Retinal pigment epithelial cell (primary cell): ENCODE measurements around the gene SPACA9.

Experiments
- DNase-seq: peaks from one replicate; pipeline ENCODE4 v3.0.0-alpha.2; 2010; ENCODE audit warnings: low read depth
- H3K4me3 ChIP-seq: 2 replicates; pipeline ENCODE4 v1.5.1; 2011; ENCODE audit warnings: mild to moderate bottlenecking, low read length, control low read depth, moderate library complexity
- CTCF ChIP-seq: conservative IDR thresholded peaks from 2 replicates; pipeline ENCODE4 v1.5.1; 2011; ENCODE audit warnings: low read depth, low read length, control low read depth, inconsistent platforms

The SPACA9 gene

GRCh38 chr9:132863096-132863495, 15.6 kb upstream of the SPACA9 start:
- no peak overlapping the region for H3K4me3 ChIP-seq
- TF ChIP-seq CTCF, result no peak
- DNase-seq, result no peak

GRCh38 chr9:132864277-132864676, 14.4 kb upstream of the SPACA9 start:
- H3K4me3 ChIP-seq, result no peak overlapping the region
- TF ChIP-seq CTCF, result no peak
- DNase-seq, result no peak

GRCh38 chr9:132864691-132865090, 14.0 kb upstream of the SPACA9 start:
- DNase-seq, result no peak
- no peak for TF ChIP-seq CTCF
- no peak overlapping the region for H3K4me3 ChIP-seq

GRCh38 chr9:132866898-132867297, 11.8 kb upstream of the SPACA9 start:
- H3K4me3 ChIP-seq, result no peak overlapping the region
- no peak for DNase-seq
- no peak for TF ChIP-seq CTCF

- no peak for TF ChIP-seq CTCF
- H3K4me3 ChIP-seq, result no peak overlapping the region
- no peak for DNase-seq
These were observed 9.4 kb upstream of the SPACA9 start for GRCh38 chr9:132869266-132869665.

GRCh38 chr9:132873403-132873802, 5.3 kb upstream of the SPACA9 start:
- H3K4me3 ChIP-seq, result no peak overlapping the region
- DNase-seq, result no peak
- no peak for TF ChIP-seq CTCF

GRCh38 chr9:132875159-132875558, 3.5 kb upstream of the SPACA9 start:
- H3K4me3 ChIP-seq, result no peak overlapping the region
- no peak for TF ChIP-seq CTCF
- DNase-seq, result no peak
